ENCODE measurements around the gene ATP5PB.
A peak's percentile ranks its signal among the peaks of the same experiment; 100 is the strongest.

ATP5PB gene

DNA sequence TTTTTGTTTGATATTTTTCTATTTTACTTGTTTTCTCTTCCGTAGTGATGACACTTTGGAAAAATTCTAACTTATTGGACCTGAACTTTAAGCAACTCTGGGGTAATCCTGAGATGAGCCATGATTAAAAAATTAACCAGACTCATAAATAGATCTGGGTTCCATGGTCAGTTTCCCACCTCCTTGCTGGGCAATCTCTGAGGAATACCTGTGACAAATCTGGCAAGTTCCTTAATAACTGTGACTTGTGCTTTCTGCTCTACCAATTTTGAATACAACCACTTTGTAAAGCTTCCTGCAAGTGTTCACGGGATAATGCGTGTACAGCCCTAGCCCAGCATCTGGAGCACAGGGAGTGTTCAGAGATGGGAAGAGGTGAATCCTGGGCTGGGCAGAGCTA, 25.0 kb upstream of the ATP5PB start:
- TF ChIP-seq, protein P1, sequence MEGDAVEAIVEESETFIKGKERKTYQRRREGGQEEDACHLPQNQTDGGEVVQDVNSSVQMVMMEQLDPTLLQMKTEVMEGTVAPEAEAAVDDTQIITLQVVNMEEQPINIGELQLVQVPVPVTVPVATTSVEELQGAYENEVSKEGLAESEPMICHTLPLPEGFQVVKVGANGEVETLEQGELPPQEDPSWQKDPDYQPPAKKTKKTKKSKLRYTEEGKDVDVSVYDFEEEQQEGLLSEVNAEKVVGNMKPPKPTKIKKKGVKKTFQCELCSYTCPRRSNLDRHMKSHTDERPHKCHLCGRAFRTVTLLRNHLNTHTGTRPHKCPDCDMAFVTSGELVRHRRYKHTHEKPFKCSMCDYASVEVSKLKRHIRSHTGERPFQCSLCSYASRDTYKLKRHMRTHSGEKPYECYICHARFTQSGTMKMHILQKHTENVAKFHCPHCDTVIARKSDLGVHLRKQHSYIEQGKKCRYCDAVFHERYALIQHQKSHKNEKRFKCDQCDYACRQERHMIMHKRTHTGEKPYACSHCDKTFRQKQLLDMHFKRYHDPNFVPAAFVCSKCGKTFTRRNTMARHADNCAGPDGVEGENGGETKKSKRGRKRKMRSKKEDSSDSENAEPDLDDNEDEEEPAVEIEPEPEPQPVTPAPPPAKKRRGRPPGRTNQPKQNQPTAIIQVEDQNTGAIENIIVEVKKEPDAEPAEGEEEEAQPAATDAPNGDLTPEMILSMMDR (IDR thresholded peaks at IDR 0.05; ENCODE audit: borderline replicate concordance, insufficient read depth, low read depth, low read length): no peak
- no peak overlapping the region for H3K4me3 ChIP-seq (ENCODE audit: low read depth, low read length)

DNA sequence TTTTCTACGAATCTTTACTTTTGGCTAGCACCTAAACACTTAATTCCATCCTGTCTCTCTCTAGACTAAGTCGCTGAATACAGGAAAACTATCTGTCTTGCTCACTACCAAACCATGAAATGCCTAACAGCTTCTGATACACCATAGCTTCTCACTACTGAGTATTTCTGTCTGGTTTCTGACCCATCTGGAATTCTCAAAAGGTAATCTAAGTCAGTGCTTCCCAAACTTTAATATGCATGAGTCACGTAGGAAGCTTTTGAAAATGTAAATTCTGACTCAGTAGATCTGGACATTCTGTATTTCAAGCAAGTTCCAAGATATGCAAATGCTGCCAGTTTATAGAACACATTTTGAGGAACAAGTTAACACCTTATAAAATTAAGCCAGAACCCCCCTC, 12.5 kb upstream of the ATP5PB start:
- H3K4me3 ChIP-seq (ENCODE audit: low read depth, low read length): no peak overlapping the region
- TF ChIP-seq, protein P1 (IDR thresholded peaks at IDR 0.05; ENCODE audit: borderline replicate concordance, insufficient read depth, low read depth, low read length): no peak

DNA sequence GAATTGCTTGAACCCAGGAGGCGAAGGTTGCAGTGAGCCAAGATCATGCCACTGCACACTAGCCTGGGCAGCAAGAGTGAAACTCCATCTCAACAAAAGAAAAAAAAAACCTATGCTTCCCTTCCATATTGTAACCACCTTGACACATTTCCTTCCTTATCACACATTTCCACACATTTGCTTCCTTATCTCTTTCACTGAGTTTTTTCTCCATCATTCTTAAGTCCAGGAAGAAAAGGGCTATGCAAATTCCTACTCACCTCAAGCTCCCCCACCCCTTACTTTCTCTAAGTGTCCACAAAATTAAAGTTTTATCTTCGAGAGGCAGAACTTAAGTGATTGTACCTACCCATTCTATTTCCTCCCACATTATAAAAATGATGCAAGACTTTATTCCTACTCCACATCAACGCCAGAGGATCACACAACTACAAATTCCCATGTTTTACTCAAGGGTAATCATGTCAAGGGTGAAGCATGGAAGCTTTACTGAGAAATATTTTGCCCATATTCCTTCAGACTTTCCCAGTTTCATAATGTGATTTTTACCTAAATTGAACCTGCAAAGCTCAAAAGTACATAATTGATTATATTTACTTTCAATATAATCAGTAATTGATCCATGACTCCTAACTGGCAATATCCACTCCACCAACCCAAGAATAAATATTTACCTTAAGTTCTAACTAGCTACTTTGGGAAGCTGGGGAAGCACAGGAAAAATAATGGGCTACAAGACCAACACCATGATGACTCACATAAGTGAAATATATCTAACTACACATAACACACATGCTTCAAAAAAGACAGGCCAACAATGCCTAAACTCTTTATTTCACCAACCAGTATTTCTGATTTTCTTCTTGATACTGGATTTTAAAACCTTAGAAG, 9.6 kb upstream of the ATP5PB start:
- TF ChIP-seq, protein P1 (IDR thresholded peaks at IDR 0.05; ENCODE audit: borderline replicate concordance, insufficient read depth, low read depth, low read length): no peak
- H3K4me3 ChIP-seq (ENCODE audit: low read depth, low read length): no peak overlapping the region

DNA sequence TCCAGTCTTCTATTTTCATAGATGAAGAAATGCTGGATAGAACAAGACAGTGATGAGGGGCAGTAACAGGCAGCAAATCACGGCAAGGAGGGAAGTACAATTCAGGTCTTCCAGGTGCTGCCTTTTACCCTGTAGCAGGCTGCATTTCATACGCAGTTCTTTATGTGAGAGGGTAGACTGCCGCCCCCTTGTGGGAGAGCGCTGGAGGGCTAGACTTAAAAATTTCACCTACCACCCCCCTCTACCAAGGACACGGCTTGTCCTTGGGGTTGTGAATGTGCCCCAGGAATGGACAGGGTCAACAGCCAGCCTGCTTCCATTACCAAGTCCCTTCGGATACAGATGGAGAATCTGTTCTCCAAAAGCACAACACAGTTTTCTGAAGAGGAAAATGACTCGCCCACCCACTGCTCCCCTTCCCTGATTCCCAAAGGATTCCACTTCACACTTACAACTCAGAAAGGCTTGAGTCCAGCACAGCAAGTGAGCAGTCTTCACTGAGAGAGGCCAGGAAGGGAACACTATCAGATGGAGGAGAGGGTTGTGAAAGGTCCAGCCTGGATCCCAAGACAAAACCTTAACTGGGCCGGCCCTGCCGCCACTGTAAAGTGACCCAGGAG, 7.6 kb upstream of the ATP5PB start:
- H3K4me3 ChIP-seq (ENCODE audit: low read depth, low read length): no peak overlapping the region
- TF ChIP-seq, protein P1 (IDR thresholded peaks at IDR 0.05; ENCODE audit: borderline replicate concordance, insufficient read depth, low read depth, low read length): peak; percentile 66

DNA sequence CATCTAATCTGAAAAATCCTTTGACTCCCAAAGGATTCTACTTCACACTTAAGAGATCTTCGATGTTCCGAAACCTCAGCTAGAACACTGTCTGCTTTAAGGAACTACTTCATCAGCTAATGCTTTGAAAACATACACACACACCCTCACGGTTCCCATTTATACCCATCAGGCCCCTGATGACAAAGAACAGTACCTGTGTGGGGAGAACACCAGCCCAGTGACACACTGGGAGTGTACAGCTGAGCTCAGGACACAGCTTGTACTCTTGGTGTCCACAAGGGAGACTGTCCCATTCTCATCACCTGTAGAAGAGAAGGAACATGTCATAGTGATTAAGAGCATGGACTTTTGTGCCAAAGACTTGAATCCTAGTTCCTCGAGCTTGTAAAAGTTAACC, 6.8 kb upstream of the ATP5PB start:
- no peak overlapping the region for H3K4me3 ChIP-seq (ENCODE audit: low read depth, low read length)
- TF ChIP-seq, protein P1 (IDR thresholded peaks at IDR 0.05; ENCODE audit: borderline replicate concordance, insufficient read depth, low read depth, low read length): no peak

DNA sequence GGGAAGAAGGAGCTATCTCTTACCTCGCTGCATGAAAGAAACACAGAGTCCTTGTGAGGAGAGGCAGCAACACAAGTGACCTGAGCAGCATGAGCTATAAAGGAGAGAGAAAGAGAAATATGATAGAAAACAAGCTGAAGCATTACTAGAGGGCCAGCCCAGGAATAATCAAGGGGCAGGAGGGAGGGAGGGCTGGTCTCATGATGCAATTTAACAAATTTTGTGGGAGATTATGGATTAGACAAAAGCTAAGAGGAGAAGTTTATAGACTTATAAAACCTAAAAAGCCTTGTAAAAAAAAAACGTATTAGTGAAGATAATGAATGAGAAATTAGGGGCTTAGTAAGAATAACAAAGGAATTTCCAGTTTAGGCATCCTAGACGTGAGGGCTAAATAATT, 5.2 kb upstream of the ATP5PB start:
- TF ChIP-seq, protein P1 (IDR thresholded peaks at IDR 0.05; ENCODE audit: borderline replicate concordance, insufficient read depth, low read depth, low read length): no peak
- H3K4me3 ChIP-seq (ENCODE audit: low read depth, low read length): no peak overlapping the region

DNA sequence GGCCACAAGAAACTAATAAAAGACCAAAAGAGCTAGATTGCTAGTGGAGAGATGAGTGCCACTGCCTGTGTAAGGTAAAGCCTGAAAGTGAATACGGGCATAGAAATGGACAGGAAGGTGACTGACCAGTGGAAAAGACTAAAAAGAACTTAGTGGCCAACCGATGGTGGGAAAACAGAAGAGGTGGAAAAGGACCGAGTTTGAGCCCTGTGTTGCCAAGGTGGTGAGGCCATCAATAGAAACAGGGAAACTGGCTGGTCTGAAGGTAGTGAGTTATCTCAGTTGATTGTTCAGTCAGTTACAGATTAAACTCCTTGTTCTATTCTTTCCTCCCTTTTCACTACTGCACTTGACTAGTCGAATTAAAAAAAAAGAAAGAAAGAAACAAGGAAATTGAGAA, 2.7 kb upstream of the ATP5PB start:
- H3K4me3 ChIP-seq (ENCODE audit: low read depth, low read length): no peak overlapping the region
- TF ChIP-seq, protein P1 (IDR thresholded peaks at IDR 0.05; ENCODE audit: borderline replicate concordance, insufficient read depth, low read depth, low read length): no peak

Measured in GM12875 (cell line).